Measurements from ENCODE around the gene DOK5. TPM values are rescaled to one million over a fixed set of nuclear protein-coding genes. Genes with fewer than 3 reads are reported as not detected.

Gene DOK5
- total RNA-seq, 2 experiments from 2014 or later, result 0.53 to 0.71 TPM

DNA sequence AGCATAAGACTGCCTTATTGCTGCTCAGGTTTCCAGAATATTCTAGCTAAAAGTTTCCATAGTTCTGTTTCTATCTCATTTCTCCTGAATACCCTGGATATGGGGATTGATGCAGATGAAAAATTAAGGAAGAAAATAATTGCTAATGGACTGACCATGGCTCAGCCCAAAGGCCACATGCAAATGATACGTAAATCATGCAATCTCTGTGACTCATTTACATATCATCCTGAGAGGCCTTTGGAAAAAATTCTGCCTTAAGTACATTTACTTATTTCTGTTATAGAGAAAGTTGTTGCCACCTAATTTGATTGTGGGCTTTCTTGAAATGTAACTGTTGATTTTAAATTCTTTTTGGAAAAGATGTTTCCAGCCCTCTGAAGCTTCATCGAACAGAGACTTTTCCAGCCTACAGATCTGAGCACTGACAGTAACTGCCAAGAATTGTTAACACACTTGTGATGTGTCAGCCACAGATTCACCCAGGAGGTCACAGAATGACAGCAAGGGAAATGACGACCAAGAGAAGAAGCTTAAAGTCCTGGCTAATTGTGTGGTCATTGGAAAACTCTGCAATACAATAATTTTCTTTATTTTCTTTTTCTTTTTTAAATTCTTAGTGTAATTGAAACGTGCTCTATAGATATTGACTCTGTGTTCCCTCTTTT is 174.8 kb downstream of the DOK5 start:
- Mint-ChIP-seq H3K27ac (no peak overlapping the region), H3K27me3 (peaks cover 15% of the 10 kb centered on the region), H3K9me3 (no peaks in the 10 kb centered on the region), H3K36me3 (no peaks in the 10 kb centered on the region), H3K4me3 (no peak overlapping the region), H3K4me1 (ENCODE audit: low read depth) (no peaks in the 10 kb centered on the region)
- CTCF ChIA-PET, result interaction anchor here (0.9 to 1.5 kb wide), 3 partner anchors 9 to 27 kb away, joined by 3 to 4 read pairs (median 3); no protein-coding TSS in a partner anchor
- POLR2A ChIA-PET, result no interaction called here
- intact Hi-C loops (cut with micrococcal nuclease), result no loop called here
- no peak for DNase-seq

DNA sequence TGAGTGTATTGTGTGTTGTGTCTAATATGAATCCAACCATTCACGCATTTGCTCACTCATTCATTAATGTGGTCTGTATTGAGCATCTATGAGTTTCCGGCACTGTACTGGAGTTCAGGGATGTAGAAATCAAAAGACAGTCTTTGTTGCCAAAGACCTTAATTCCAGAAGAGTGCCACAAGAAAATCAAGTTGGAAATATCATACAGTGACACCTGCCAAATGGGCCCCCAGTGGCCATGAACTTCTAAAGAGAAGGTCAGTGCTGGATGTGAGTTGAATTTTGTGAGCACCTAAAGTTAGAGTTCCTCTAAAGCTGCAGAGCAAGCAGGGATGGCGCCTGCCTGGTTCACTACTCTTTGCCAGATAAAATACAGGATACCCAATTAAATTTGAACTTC is 175.9 kb downstream of the DOK5 start:
- DNase-seq, result no peak
- no peaks in the 10 kb centered on the region for H3K36me3 Mint-ChIP-seq
- intact Hi-C loops (cut with micrococcal nuclease), result no loop called here
- H3K9me3 Mint-ChIP-seq, result no peaks in the 10 kb centered on the region
- H3K4me1 Mint-ChIP-seq (ENCODE audit: low read depth), result no peaks in the 10 kb centered on the region
- ChIA-PET CTCF (interaction anchor here (0.8 to 1.3 kb wide), 2 partner anchors 17 to 548 kb away, joined by 3 read pairs; no protein-coding TSS in a partner anchor), POLR2A (no interaction called here)
- no peak overlapping the region for H3K27ac Mint-ChIP-seq
- H3K27me3 Mint-ChIP-seq, result peaks cover 15% of the 10 kb centered on the region
- no peak overlapping the region for H3K4me3 Mint-ChIP-seq

DNA sequence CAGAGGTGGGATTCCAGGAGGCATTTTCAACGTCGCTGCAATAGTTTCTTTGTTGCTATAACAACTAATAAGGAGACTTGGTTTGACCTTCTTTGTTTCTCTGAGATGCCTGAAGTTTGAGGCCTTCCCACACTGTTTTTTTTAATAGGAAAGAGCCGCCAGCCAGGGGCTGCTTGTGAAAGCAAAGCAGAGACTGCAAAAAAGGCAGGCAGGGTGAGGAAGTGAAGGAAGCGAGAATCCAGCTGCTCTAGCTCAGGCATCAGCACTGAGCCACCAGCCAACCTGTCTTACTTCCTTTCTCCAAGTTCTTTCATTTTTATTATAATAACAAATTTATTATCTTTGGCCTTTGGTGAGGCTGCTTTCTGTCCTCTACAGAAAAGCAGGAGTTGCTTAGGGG is 179.1 kb downstream of the DOK5 start:
- intact Hi-C loops (cut with micrococcal nuclease), result no loop called here
- Mint-ChIP-seq H3K4me1 (ENCODE audit: low read depth) (no peaks in the 10 kb centered on the region), H3K9me3 (no peaks in the 10 kb centered on the region), H3K36me3 (no peaks in the 10 kb centered on the region), H3K27me3 (peaks cover 10% of the 10 kb centered on the region), H3K27ac (no peak overlapping the region), H3K4me3 (no peak overlapping the region)
- CTCF ChIA-PET, result no interaction called here
- no peak for DNase-seq
- POLR2A ChIA-PET, result no interaction called here

DNA sequence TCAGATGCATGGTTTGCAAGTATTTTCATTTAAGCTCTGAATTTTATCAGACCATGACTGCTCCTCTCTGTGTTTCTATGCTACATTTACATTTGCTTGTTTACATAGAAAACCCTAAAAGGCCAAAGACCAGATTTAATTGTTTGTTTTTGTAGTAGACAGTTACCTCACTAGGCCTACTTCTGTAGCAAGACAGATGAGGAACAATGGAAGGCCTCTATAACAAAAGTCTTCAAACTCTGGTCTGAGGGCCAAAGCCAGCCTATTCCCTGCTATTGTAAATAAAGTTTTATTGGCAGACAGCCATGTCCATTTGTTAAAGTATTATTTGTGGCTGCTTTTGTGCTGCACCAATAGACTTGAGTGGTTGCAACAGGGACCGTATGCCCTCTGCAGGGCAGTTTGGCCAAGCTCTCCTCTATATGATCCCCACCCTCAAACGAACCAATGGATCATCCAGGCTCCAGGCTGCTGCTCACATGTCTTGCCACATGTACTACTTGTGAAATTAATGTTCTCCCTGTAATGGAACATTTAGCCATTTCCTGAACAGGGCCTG is 182.0 kb downstream of the DOK5 start:
- DNase-seq, result no peak
- Mint-ChIP-seq H3K9me3 (no peaks in the 10 kb centered on the region), H3K4me1 (ENCODE audit: low read depth) (no peaks in the 10 kb centered on the region), H3K4me3 (no peak overlapping the region), H3K27ac (no peak overlapping the region), H3K27me3 (peaks cover 10% of the 10 kb centered on the region), H3K36me3 (no peaks in the 10 kb centered on the region)
- ChIA-PET CTCF (interaction anchor here (0.6 kb wide), 1 partner anchor 19 kb away, joined by 3 read pairs; no protein-coding TSS in a partner anchor), POLR2A (no interaction called here)
- intact Hi-C loops (cut with micrococcal nuclease), result no loop called here

DNA sequence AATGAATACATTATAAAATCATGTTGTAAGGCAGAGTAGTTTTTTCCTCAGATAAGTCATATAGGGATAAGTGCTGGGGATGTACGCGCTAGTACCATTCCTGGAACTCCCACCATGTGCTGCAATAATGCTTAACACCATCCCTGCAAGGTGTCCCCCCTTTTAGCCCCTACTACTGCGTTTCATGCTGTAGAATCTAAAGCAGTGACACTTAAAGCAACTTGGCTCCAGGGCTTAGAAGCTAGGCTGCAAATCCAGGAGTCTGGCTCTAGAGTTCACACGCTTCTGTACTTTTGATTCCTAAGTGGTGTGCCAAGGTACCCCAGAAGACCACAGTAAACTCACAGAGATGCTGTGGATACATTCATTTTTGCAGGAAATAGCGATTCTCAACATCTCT is 183.1 kb downstream of the DOK5 start:
- POLR2A ChIA-PET, result no interaction called here
- CTCF ChIA-PET, result interaction anchor here (1.2 to 2.0 kb wide), 2 partner anchors 8 to 11 kb away, joined by 4 to 5 read pairs; no protein-coding TSS in a partner anchor
- no peak for DNase-seq
- H3K27me3 Mint-ChIP-seq, result peaks cover 14% of the 10 kb centered on the region
- H3K27ac Mint-ChIP-seq, result no peak overlapping the region
- intact Hi-C loops (cut with micrococcal nuclease), result no loop called here
- H3K9me3 Mint-ChIP-seq, result no peaks in the 10 kb centered on the region
- no peak overlapping the region for H3K4me3 Mint-ChIP-seq
- no peaks in the 10 kb centered on the region for H3K4me1 Mint-ChIP-seq (ENCODE audit: low read depth)
- H3K36me3 Mint-ChIP-seq, result no peaks in the 10 kb centered on the region

DNA sequence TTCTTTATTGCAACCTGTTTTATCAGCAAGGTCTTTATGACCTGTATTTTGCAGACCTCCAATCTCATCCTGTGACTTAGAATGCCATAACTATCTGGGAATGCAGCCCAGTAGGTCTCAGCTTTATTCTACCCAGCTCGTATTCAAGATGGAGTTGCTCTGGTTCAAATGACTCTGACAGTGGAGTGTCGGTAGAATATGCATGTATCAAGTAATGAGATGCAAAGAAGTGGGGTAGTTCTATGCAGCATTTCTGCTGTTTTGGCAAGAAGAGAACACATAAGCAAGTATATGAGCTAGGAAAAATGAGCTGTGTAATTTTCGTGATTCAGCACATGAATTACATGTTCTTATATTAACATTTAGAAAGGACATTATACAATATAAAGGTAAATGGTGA is 185.9 kb downstream of the DOK5 start:
- ChIA-PET POLR2A (no interaction called here), CTCF (no interaction called here)
- intact Hi-C loops (cut with micrococcal nuclease), result loop anchor here (10.0 kb wide), 1 partner anchor 1684 kb away; no protein-coding TSS in a partner anchor
- no peak for DNase-seq
- peaks cover 15% of the 10 kb centered on the region for H3K27me3 Mint-ChIP-seq
- no peaks in the 10 kb centered on the region for H3K36me3 Mint-ChIP-seq
- H3K9me3 Mint-ChIP-seq, result no peaks in the 10 kb centered on the region
- H3K27ac Mint-ChIP-seq, result no peak overlapping the region
- H3K4me3 Mint-ChIP-seq, result no peak overlapping the region
- no peaks in the 10 kb centered on the region for H3K4me1 Mint-ChIP-seq (ENCODE audit: low read depth)

DNA sequence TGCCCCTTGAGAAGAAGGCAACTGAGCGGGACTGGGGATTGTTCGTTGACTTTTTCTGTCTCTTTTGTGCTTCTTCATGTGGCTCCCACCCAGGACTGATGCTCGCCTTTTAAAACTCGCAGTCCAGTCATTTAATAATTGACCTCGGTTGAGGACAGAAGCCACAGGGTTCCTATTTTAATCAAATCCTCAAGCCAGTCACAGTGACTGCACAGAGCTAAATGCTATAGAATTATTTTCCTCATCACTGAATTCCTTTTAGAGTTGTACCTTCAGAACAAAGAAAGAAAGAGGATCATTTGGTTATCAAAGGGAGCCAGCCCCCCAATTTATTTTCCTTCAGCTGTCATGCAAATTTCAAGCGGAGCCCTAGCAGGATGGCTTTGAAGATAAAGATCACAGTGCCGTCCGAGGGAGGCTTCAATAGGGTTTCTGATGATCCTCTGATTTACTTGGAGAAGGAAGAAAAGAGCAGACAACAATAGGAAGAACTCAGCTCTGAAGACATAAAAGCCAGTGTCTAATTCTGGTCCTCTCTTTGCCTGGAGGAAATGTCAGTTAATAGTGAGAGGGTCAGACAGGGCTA is 186.6 kb downstream of the DOK5 start:
- intact Hi-C loops (cut with micrococcal nuclease), result loop anchor here (10.0 kb wide), 1 partner anchor 1683 kb away; no protein-coding TSS in a partner anchor
- CTCF ChIA-PET, result no interaction called here
- H3K27me3 Mint-ChIP-seq, result peaks cover 14% of the 10 kb centered on the region

DNA sequence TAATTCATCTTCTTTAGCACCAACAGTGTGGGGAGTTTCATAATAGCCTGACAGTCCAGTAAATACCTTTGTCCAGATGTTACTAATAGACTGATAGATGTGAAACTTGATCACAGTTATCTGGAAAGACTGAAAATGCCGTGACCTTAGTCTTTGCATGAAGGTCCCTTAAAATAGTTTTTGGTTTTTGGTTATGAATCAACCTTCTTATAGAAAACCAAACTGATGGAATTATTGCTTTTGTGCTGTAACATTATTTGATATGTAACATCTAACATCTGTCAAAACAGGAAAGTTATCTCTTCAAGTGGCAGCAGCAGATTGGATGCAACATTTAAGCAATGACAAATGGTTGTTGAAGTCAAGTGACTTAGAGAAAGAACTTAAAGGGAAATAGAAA is 190.4 kb downstream of the DOK5 start:
- ChIA-PET CTCF (no interaction called here), POLR2A (no interaction called here)
- no peaks in the 10 kb centered on the region for H3K9me3 Mint-ChIP-seq
- H3K4me1 Mint-ChIP-seq (ENCODE audit: low read depth), result peaks cover 5% of the 10 kb centered on the region
- intact Hi-C loops (cut with micrococcal nuclease), result loop anchor here (10.0 kb wide), 1 partner anchor 1679 kb away; no protein-coding TSS in a partner anchor
- H3K27ac Mint-ChIP-seq, result no peak overlapping the region
- H3K27me3 Mint-ChIP-seq, result peaks cover 23% of the 10 kb centered on the region
- no peak overlapping the region for H3K4me3 Mint-ChIP-seq
- DNase-seq, result no peak
- no peaks in the 10 kb centered on the region for H3K36me3 Mint-ChIP-seq

More for the DNA sequence above, 186.6 kb downstream of the DOK5 start:
- Mint-ChIP-seq H3K27ac (no peak overlapping the region), H3K36me3 (no peaks in the 10 kb centered on the region), H3K4me3 (no peak overlapping the region), H3K4me1 (ENCODE audit: low read depth) (no peaks in the 10 kb centered on the region), H3K9me3 (no peaks in the 10 kb centered on the region)
- POLR2A ChIA-PET, result no interaction called here
- DNase-seq, result no peak

DNA sequence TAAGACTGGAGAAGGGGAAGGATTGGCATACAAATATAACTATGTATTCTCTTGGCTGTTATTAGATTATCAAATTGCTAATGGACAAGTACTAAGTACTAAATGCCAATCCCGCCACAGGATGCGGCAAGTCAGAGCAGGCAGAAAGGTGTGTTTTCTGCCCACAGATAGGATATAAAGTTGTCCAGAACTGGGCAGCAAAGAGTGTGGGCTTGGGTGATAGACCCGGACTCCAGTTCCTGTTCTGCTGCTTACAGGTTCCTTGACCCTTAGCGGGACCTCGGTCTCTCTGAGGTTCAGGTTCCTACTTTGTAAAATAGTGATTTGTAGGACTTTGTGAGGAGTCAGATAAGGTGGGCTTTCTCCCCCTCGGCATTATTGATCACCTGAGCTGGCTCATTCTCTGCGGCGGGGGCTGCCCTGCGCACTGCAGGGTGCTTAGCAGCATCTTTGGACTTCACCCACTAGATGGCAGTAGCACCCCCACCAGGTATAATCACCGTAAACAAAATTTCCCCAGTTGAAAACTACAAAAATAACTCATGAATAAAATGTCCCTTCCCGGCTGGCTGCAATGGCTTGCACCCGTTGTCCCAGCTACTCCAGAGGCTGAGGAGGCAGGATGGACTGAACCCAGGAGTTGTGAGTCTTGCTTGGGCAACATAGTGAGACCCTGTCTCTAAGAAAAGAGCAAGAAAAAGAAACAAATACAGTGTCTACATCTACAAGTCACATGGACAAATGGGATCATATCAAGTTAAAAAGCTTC is 193.1 kb downstream of the DOK5 start:
- peak; percentile 42 for DNase-seq
- Mint-ChIP-seq H3K9me3 (no peaks in the 10 kb centered on the region), H3K36me3 (no peaks in the 10 kb centered on the region), H3K4me1 (ENCODE audit: low read depth) (peaks cover 5% of the 10 kb centered on the region), H3K4me3 (no peak overlapping the region), H3K27me3 (peaks cover 15% of the 10 kb centered on the region), H3K27ac (no peak overlapping the region)
- POLR2A ChIA-PET, result no interaction called here
- intact Hi-C loops (cut with micrococcal nuclease), result loop anchor here (10.0 kb wide), 1 partner anchor 1676 kb away; no protein-coding TSS in a partner anchor
- CTCF ChIA-PET, result interaction anchor here (0.6 to 1.3 kb wide), 10 partner anchors 8 to 1765 kb away, joined by 3 to 5 read pairs (median 3); no protein-coding TSS in a partner anchor

DNA sequence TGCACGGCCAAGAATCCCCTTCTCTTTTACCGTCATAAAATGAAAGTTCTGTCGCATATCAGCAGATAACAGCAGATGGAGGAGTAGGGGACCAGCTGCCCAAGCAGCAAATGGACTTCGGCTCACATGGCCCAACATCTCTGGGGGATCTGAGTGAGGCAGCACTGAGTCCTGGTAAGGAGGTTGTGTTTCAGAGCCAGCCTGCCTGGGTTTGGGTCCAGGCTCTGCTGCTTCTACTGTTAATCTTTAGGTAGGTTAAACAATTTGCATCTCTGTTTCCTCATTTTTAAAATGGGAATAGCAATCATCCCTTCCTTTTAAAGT is 193.6 kb downstream of the DOK5 start:
- H3K4me3 Mint-ChIP-seq, result no peak overlapping the region
- no peak overlapping the region for H3K27ac Mint-ChIP-seq
- ChIA-PET CTCF (interaction anchor here (0.7 to 1.2 kb wide), 7 partner anchors 8 to 1765 kb away, joined by 3 to 4 read pairs (median 3); no protein-coding TSS in a partner anchor), POLR2A (no interaction called here)
- peaks cover 12% of the 10 kb centered on the region for H3K27me3 Mint-ChIP-seq
- DNase-seq, result no peak
- H3K4me1 Mint-ChIP-seq (ENCODE audit: low read depth), result peaks cover 5% of the 10 kb centered on the region
- H3K36me3 Mint-ChIP-seq, result no peaks in the 10 kb centered on the region
- H3K9me3 Mint-ChIP-seq, result no peaks in the 10 kb centered on the region
- intact Hi-C loops (cut with micrococcal nuclease), result loop anchor here (10.0 kb wide), 1 partner anchor 1676 kb away; no protein-coding TSS in a partner anchor

DNA sequence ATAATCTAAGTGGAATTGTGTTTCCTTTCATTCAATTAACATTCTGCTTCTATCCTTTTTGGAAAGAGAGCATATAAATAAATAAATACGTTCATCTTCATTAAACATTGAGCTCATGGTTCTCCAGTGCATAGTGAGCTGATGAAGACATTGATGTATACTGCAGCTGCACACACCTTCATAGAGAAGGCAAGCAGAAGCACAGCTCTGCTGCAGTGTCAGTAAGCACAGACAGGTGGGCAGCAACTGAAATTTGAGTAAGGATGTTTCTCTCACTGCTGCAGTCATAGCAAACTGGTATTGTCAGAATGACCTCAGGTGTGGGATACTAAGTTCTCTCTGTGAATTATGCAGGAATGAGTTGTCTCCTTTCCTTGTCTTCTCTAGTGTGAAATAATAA is 202.9 kb downstream of the DOK5 start:
- Mint-ChIP-seq H3K27me3 (peaks cover 13% of the 10 kb centered on the region), H3K36me3 (no peaks in the 10 kb centered on the region), H3K9me3 (no peaks in the 10 kb centered on the region), H3K4me3 (no peak overlapping the region), H3K27ac (no peak overlapping the region), H3K4me1 (ENCODE audit: low read depth) (no peaks in the 10 kb centered on the region)
- ChIA-PET POLR2A (no interaction called here), CTCF (no interaction called here)
- intact Hi-C loops (cut with micrococcal nuclease), result no loop called here
- no peak for DNase-seq

DNA sequence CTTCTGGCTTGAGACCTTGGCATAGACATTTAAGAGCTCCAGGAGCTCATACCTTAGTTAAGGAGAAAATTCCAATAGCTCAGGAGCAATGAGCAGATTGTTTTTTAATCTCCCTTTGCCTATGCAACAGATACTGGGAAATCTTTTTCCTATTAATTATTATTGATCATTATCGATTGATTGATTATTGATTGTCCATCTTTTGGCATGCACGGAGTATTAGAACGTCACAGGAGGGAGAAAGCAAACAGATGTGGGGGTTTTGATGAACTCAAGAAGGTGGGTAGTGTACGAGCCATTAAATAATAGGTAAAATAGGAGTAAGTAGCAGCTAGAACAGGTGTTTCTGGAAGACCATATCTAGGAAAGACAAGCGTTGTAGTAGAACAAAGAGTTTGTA is 205.0 kb downstream of the DOK5 start:
- intact Hi-C loops (cut with micrococcal nuclease), result loop anchor here (10.0 kb wide), 1 partner anchor 1564 kb away; the partner anchor contains the start of gene MC3R
- ChIA-PET POLR2A (no interaction called here), CTCF (interaction anchor here (0.6 to 1.4 kb wide), 4 partner anchors 10 to 36 kb away, joined by 3 read pairs; no protein-coding TSS in a partner anchor)
- no peak overlapping the region for H3K4me3 Mint-ChIP-seq
- H3K36me3 Mint-ChIP-seq, result no peaks in the 10 kb centered on the region
- no peaks in the 10 kb centered on the region for H3K9me3 Mint-ChIP-seq
- DNase-seq, result no peak
- peaks cover 23% of the 10 kb centered on the region for H3K27me3 Mint-ChIP-seq
- H3K27ac Mint-ChIP-seq, result no peak overlapping the region
- no peaks in the 10 kb centered on the region for H3K4me1 Mint-ChIP-seq (ENCODE audit: low read depth)
